Activated T-helper 1 cell treated with anti-CD3 and anti-CD28 coated beads, Interleukin-12 subunit alpha, Interleukin-12 subunit beta, Interleukin-2, Interleukin-4 antibody, amounts not matched to agents 30 ng/mL and 10 ng/mL and 1 ng/mL, durations not matched to agents 14 hours and 24 hours and 36 hours (primary cell): ENCODE measurements around the gene MEG3. TPM values are rescaled to one million over a fixed set of nuclear protein-coding genes. Genes with fewer than 3 reads are reported as not detected.
"Not testable (repeated sequence)": the region's sequence is repeated elsewhere in the genome, so short reads cannot be mapped to it uniquely, and the experiment has no call there.

ENCODE experiments used
- DNase-seq: peaks from one replicate; pipeline ENCODE4 v3.0.0; 2021; ENCODE audit warnings: low spot score
- H3K27ac Mint-ChIP-seq: one replicate; pipeline ENCODE4 v1.8.0; 2021; ENCODE audit warnings: mild to moderate bottlenecking, mixed read lengths
- H3K27me3 Mint-ChIP-seq: one replicate; pipeline ENCODE4 v1.8.0; 2022; ENCODE audit warnings: mild to moderate bottlenecking, moderate library complexity, mixed read lengths; ENCODE audit not compliant: insufficient read depth
- H3K36me3 Mint-ChIP-seq: one replicate; pipeline ENCODE4 v1.8.0; 2021; ENCODE audit warnings: low read depth, mixed read lengths
- H3K4me1 Mint-ChIP-seq: one replicate; pipeline ENCODE4 v1.8.0; 2021; ENCODE audit warnings: low read depth, mixed read lengths
- H3K4me3 Mint-ChIP-seq: one replicate; pipeline ENCODE4 v1.8.0; 2021; ENCODE audit warnings: mild to moderate bottlenecking, moderate library complexity, mixed read lengths
- H3K9me3 Mint-ChIP-seq: one replicate; pipeline ENCODE4 v1.8.0; 2021; ENCODE audit warnings: mixed read lengths
- intact Hi-C: fragments of 100-400 bp; cut with micrococcal nuclease; formaldehyde crosslinking; loops from one replicate; pipeline ENCODE4 v1.15.1; 2024
- total RNA-seq: library from RNA; stranded (reverse); gene quantifications from 2 replicates; pipeline ENCODE4 v1.2.3, GENCODE V29; 2022

MEG3 gene
- total RNA-seq, 1 donor from 2014 or later = not detected

DNA sequence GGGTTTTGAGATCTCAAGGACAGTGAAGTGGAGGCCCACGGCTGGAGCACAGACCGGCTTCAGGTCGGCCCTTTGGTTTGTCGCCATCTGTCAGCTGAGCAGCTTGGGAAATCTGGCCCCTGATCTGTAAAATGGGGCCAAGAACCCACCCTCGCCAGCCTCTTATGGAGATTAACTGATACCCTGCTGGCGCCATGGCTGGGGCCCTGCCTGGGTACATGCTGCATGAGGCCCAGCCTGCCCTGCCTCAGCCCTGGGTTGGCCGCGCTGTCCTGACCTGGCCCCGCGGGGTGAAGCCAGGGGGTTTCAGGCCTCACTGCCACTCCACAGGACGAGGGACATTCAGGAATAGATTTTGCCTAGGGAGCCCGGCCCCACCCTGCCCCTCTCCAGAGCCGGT, 33.9 kb upstream of the MEG3 start:
- H3K36me3 Mint-ChIP-seq = no peaks in the 10 kb centered on the region
- DNase-seq = no peak
- H3K27ac Mint-ChIP-seq = no peak overlapping the region
- no peak overlapping the region for H3K4me3 Mint-ChIP-seq
- intact Hi-C loops = no loop called here
- H3K9me3 Mint-ChIP-seq = no peaks in the 10 kb centered on the region
- no peaks in the 10 kb centered on the region for H3K4me1 Mint-ChIP-seq
- H3K27me3 Mint-ChIP-seq = no peaks in the 10 kb centered on the region

DNA sequence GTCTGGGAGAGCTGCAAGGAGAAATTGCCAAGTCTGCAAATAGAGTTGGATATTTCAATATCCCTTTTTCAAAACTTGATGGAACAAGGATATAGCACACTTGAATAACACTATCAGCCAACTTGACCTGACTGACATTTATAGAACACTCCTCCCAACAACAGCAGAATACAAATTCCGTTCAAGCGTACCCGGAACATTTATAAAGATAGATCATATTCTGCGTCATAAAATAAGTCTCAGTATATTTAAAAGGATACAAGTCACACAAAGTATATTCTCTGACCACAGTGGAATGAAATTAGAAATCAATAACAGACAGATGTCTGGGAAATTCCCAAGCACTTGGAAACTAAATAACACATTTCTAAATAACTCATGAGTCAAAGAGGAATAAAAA, 29.0 kb upstream of the MEG3 start:
- Mint-ChIP-seq H3K27me3 (peaks cover 7% of the 10 kb centered on the region), H3K36me3 (no peaks in the 10 kb centered on the region), H3K4me3 (no peak overlapping the region), H3K4me1 (no peaks in the 10 kb centered on the region), H3K9me3 (no peaks in the 10 kb centered on the region), H3K27ac (no peak overlapping the region)
- intact Hi-C loops = no loop called here
- DNase-seq = no peak

DNA sequence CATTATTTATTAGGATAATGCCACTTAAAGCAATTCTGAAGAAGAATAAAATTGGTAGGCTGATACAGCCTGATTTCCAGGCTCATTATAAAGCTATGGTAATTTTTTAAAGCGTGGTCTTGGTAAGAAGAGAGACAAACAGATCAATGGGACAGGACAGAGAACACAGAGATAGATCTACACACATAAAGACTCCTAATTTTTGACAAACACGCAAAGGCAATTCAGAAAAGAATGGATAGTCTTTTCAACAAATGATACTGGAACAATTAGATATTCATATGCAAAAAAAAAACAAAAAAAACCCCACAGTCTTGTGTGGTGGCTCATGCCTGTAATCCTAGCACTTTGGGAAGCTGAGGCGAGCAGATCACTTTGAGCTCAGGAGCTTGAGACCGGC, 25.9 kb upstream of the MEG3 start:
- H3K4me3 Mint-ChIP-seq = no peak overlapping the region
- no peaks in the 10 kb centered on the region for H3K4me1 Mint-ChIP-seq
- no peak overlapping the region for H3K27ac Mint-ChIP-seq
- H3K36me3 Mint-ChIP-seq = no peaks in the 10 kb centered on the region
- DNase-seq = no peak
- peaks cover 7% of the 10 kb centered on the region for H3K27me3 Mint-ChIP-seq
- no peaks in the 10 kb centered on the region for H3K9me3 Mint-ChIP-seq
- intact Hi-C loops = no loop called here

DNA sequence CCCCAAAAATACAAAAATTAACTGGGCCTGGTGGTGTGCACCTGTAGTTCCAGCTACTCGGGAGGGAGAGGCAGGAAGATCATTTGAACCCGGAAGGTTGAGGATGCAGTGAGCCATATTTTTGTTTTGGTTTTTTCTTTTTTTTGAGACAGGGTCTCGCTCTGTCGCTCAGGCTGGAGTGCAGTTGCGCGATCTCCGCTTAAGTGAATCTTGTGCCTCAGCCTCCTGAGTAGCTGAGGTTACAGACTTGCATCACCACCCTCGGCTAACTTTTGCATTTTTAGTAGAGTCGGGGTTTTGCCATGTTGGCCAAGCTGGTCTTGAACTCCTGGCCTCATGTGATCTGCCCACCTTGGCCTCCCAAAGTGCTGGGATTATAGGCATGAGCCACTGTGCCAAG, 24.5 kb upstream of the MEG3 start:
- H3K27ac Mint-ChIP-seq, H3K36me3 Mint-ChIP-seq, DNase-seq, H3K4me1 Mint-ChIP-seq, intact Hi-C loops, H3K9me3 Mint-ChIP-seq, H3K4me3 Mint-ChIP-seq, H3K27me3 Mint-ChIP-seq: not testable (repeated sequence)

DNA sequence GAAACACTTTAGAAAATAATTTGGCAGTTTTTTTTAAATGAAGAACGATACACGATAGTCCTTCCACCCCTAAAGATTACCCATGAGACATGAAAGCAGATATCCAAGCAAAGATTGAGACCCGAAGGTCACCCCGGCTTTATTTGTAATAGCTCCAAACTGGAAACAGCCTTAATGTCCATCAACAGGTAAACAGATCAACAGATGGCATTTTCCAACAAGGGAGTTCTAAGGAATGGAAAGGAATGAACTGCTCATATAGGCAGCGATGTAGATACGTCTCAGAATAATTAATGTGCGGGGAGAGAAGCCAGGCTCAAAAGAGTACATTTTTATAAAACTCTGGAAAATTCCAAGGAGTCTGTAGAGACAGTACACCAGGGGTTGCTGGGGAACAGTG, 23.7 kb upstream of the MEG3 start:
- Mint-ChIP-seq H3K27me3 (peaks cover 7% of the 10 kb centered on the region), H3K27ac (no peak overlapping the region), H3K9me3 (no peaks in the 10 kb centered on the region), H3K4me3 (no peak overlapping the region), H3K36me3 (no peaks in the 10 kb centered on the region), H3K4me1 (no peaks in the 10 kb centered on the region)
- intact Hi-C loops = no loop called here
- no peak for DNase-seq

DNA sequence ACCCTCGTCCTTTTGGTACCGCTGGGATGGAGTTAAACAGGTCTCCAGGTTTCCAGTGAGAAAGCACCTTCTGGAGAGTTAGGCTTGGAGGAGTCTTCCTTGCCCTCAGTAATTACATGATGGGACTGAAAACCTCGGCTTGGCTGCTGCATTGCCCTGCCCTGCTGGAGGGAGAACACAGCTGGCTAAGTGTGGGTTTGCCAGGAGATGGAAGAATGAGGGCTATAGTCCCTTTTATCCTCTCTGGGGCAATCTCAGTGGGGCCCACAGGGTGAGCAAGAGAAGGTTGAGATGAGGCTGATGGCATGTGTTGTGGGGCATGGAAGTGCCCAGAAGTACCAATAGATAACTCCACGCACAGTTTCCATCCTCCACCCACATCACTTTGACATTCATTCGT, 23.2 kb upstream of the MEG3 start:
- H3K9me3 Mint-ChIP-seq = peaks cover 3% of the 10 kb centered on the region

DNA sequence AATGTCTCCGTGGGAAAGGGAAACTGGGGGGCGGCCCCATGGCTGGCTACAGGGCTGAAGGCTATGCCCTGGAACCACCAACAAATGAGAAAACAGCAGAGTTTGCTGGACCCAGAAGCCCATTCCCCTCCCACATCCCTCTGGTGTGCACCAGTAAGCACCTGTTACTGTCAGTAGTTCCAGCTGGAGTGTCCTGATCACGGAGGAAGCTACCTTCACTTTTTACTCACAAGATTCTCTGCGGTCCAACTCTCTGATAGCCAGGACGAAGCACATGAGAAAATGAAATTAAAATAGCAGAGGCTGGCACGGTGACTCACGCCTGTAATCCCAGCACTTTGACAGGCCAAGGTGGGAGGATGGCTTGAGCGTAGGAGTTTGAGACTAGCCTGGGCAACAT, 22.7 kb upstream of the MEG3 start:
- DNase-seq = no peak
- Mint-ChIP-seq H3K36me3 (no peaks in the 10 kb centered on the region), H3K27me3 (peaks cover 7% of the 10 kb centered on the region), H3K4me3 (no peak overlapping the region), H3K4me1 (no peaks in the 10 kb centered on the region), H3K9me3 (peaks cover 7% of the 10 kb centered on the region), H3K27ac (no peak overlapping the region)
- intact Hi-C loops = no loop called here

More for the DNA sequence above, 23.2 kb upstream of the MEG3 start:
- H3K4me3 Mint-ChIP-seq = no peak overlapping the region
- no peak overlapping the region for H3K27ac Mint-ChIP-seq
- no peaks in the 10 kb centered on the region for H3K36me3 Mint-ChIP-seq
- intact Hi-C loops = no loop called here
- no peak for DNase-seq
- H3K27me3 Mint-ChIP-seq = peaks cover 7% of the 10 kb centered on the region
- no peaks in the 10 kb centered on the region for H3K4me1 Mint-ChIP-seq

DNA sequence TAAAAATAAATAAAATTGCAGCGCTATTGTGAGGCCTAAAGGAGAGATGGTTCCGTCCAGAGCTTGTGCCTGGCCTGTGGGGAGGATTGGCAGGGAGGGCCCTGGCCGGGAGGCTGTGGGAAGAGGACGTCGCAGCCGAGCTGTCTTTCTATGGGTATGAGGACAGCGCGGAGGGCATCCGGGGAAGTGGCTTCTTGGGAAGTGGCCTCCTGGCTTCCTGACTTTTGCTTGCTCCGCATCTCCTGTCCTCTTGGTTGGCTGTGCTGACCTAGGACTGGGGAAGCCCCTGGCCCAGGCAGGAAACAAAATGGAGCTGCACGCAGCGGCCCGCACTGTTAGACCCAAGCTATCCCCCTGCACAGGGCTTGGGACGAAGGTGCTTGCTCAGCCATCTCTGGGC, 22.2 kb upstream of the MEG3 start:
- Mint-ChIP-seq H3K4me1 (no peaks in the 10 kb centered on the region), H3K36me3 (no peaks in the 10 kb centered on the region), H3K27ac (no peak overlapping the region), H3K9me3 (peaks cover 7% of the 10 kb centered on the region), H3K4me3 (no peak overlapping the region), H3K27me3 (peaks cover 6% of the 10 kb centered on the region)
- DNase-seq = no peak
- intact Hi-C loops = no loop called here

DNA sequence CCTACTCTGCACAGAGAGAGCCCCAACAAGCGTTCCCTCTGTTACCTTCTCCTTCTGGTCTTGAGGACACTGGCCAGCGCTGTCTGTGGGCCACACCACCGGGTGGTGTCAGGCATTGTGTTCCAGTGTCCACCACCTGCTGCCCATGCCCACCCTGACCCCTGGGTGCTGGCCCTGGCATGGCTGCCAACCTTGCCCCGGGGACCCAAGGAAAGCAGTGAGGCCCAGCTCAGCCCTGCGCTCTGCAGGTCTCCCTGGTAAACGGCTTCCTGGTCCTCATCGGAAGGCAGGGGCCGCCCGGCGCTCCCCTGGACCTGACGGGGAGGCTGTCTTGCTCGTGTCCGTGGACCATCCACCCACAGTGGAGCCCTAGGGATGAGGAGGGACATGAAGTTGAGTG, 21.8 kb upstream of the MEG3 start:
- intact Hi-C loops = no loop called here
- Mint-ChIP-seq H3K36me3 (no peaks in the 10 kb centered on the region), H3K4me1 (no peaks in the 10 kb centered on the region), H3K4me3 (no peak overlapping the region), H3K9me3 (peaks cover 11% of the 10 kb centered on the region), H3K27ac (no peak overlapping the region), H3K27me3 (peaks cover 3% of the 10 kb centered on the region)
- DNase-seq = no peak

DNA sequence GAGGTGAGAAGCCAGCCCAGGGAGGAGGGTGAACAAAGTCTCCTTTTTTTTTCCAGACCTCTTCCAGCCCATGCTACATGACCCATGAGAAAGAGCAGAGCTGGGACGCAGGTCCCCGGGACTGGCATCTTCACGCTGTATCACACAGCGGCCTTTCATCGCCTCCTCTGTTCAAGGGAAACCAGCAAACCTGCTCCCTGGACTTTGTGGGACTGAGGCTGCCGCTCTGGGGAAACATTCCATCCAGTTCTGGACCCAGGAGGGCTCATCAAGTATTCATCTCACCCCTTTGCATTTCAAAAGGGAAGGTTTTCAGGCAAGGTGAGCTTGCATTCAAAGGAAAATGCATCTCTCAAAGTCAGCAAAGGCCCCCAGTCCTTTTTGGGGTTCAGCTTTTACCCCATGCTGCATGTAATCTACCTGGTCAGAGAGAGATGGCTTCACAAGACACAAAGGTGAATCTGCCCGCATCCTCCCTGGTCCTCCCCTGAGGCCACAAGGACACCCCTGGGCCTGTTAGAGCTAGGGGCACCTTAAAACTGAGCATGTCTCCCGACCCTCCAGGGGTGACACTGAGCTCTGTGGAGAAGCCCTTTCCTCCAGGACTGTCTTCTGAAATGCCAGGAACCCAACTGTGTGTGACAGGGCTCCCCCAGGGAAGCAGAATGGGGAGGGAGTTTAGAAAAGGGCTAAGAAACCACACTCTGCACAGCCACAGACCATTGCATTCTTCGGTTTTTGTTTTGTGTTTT, 21.2 kb upstream of the MEG3 start:
- peaks cover 2% of the 10 kb centered on the region for H3K27me3 Mint-ChIP-seq
- no peaks in the 10 kb centered on the region for H3K4me1 Mint-ChIP-seq

DNA sequence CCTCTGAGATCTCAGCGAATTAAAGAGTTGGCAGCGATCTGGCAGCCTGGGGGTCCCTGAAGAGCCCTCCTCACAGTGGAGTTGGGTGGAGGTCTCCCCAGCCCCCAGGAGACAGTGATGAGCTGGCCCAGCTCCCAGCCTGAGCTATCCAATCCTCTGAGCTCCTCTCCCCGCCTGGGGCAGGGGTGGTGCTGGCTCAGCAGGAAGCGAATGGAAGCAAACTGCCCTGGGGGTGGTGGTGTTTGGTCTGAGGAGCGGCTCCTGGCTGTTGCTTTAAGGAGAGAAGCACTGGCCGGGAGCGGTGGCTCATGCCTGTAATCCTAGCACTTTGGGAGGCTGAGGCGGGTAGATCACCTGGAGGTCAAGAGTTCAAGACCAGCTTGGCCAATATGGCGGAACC, 19.5 kb upstream of the MEG3 start:
- DNase-seq = no peak
- H3K36me3 Mint-ChIP-seq = no peaks in the 10 kb centered on the region
- H3K9me3 Mint-ChIP-seq = peaks cover 21% of the 10 kb centered on the region
- no peak overlapping the region for H3K27ac Mint-ChIP-seq
- no peaks in the 10 kb centered on the region for H3K4me1 Mint-ChIP-seq
- no peak overlapping the region for H3K4me3 Mint-ChIP-seq
- peaks cover 3% of the 10 kb centered on the region for H3K27me3 Mint-ChIP-seq
- intact Hi-C loops = no loop called here

More for the DNA sequence above, 21.2 kb upstream of the MEG3 start:
- Mint-ChIP-seq H3K9me3 (peaks cover 17% of the 10 kb centered on the region), H3K4me3 (no peak overlapping the region), H3K27ac (no peak overlapping the region), H3K36me3 (no peaks in the 10 kb centered on the region)
- no peak for DNase-seq
- intact Hi-C loops = no loop called here

DNA sequence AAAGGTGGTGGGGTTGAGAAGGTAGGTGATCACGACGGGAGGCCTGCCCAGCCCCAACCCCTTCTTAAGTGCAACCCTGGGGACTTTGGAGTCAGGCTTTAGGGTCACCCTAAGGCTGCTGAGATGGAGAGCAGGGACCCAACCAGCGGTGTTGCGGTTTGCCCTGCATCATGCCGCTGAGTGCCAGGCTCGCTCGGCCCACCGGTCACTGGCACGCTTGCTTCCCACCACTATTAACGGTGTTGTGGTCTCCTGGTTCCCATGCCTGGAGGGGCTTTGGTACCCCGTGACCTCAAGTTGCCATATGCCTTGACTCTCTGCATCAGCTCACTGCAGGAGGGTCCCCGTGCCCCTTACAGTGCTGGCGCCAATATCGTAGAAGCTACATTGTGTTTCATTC, 18.4 kb upstream of the MEG3 start:
- Mint-ChIP-seq H3K27ac (no peak overlapping the region), H3K36me3 (no peaks in the 10 kb centered on the region), H3K27me3 (peaks cover 3% of the 10 kb centered on the region), H3K4me1 (no peaks in the 10 kb centered on the region), H3K9me3 (peaks cover 21% of the 10 kb centered on the region), H3K4me3 (no peak overlapping the region)
- intact Hi-C loops = no loop called here
- DNase-seq = no peak

DNA sequence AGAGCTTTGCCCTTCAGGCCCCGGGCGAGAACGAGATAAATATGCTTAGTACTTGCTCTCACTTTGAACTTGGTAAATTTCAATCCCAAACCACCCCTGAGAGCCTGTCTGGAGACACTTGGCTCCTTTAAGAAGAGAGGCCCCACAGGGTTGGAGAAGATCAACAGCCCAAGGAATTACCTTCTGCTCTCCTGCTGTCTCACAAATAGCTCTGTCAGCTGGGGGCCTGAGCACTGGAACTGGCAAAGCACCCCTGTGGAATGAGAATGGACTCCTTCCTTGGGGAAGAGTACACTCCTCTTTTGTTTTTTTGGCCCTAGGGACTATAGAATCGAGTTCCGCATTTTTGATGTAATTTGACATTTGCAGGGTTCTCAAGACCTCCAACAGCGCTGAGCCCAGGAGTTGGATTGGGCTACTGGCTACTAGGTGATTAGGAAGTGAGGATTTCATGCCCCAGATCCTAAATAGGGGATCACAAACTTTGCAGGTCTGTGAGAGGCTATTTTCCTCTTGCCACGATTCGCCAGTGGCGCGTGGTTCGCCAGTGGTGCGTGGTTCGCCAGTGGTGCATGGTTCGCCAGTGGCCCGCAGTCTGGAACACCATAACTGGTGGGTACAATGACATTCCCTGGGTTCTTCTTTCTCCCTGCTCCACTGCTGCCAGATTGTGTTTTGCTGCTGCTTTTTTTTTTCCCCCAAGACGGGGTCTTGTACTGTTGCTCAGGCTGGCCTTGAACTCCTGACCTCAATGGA, 17.8 kb upstream of the MEG3 start:
- no peak for DNase-seq
- H3K4me3 Mint-ChIP-seq = no peak overlapping the region
- peaks cover 3% of the 10 kb centered on the region for H3K27me3 Mint-ChIP-seq
- H3K36me3 Mint-ChIP-seq = no peaks in the 10 kb centered on the region
- H3K4me1 Mint-ChIP-seq = no peaks in the 10 kb centered on the region
- intact Hi-C loops = no loop called here
- H3K9me3 Mint-ChIP-seq = peaks cover 21% of the 10 kb centered on the region
- no peak overlapping the region for H3K27ac Mint-ChIP-seq
